ENCODE results near the gene HDAC6.

The HDAC6 gene

GRCh38 chrX:48802089-48802904 lies 430 bp downstream of the HDAC6 start:
- DNase-seq = peak; percentile 85
- Histone ChIP-seq H3K36me3 (no peaks in the 10 kb centered on the region), H3K27me3 (no peaks in the 10 kb centered on the region), H3K4me3 (ENCODE audit: low read depth, low read length) (peak overlapping the region; percentile 70), H3K4me1 (no peaks in the 10 kb centered on the region), H3K9me3 (no peaks in the 10 kb centered on the region)
- no peak for TF ChIP-seq CTCF (IDR thresholded peaks at IDR 0.05; ENCODE audit: low read depth, low read length)

DNA sequence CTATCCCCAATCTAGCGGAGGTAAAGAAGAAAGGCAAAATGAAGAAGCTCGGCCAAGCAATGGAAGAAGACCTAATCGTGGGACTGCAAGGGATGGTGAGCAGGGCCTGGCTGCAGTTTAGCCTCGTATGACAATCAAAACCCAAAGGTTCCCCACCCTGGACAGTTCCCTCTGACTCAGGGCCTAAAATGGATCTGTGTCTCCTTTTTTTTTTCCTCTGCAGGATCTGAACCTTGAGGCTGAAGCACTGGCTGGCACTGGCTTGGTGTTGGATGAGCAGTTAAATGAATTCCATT lies 986 bp downstream of the HDAC6 start:
- no peaks in the 10 kb centered on the region for H3K36me3 ChIP-seq
- peak overlapping the region; percentile 70 for H3K4me3 ChIP-seq (ENCODE audit: low read depth, low read length)

DNA sequence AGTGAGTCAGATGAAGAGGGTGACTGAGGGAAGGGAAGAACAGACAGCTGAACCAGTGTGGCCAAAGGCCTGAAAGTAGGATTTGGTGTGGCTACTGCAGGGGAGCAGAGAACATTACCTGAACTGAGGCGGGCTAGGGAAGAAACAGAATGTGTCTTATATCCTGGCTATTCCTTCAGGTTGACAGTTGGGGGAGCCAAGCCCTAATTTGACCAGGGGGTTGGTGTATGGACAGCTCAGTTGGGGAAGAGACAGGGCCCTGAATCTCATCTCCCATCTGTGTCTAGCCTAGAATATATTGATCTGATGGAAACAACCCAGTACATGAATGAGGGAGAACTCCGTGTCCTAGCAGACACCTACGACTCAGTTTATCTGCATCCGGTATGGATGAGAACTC lies 4.2 kb downstream of the HDAC6 start:
- TF ChIP-seq CTCF (IDR thresholded peaks at IDR 0.05; ENCODE audit: low read depth, low read length) = peak; percentile 26; the same call in 1 of the 2 replicates
- DNase-seq = no peak
- no peaks in the 10 kb centered on the region for H3K27me3 ChIP-seq

More for the DNA sequence above, 986 bp downstream of the HDAC6 start:
- TF ChIP-seq CTCF (IDR thresholded peaks at IDR 0.05; ENCODE audit: low read depth, low read length) = no peak
- H3K9me3 ChIP-seq = no peaks in the 10 kb centered on the region
- H3K27me3 ChIP-seq = no peaks in the 10 kb centered on the region
- no peaks in the 10 kb centered on the region for H3K4me1 ChIP-seq
- DNase-seq = no peak

GRCh38 chrX:48813644-48814043 lies 11.8 kb downstream of the HDAC6 start:
- no peak for TF ChIP-seq CTCF (IDR thresholded peaks at IDR 0.05; ENCODE audit: low read depth, low read length)
- H3K4me3 ChIP-seq (ENCODE audit: low read depth, low read length) = no peak overlapping the region
- no peaks in the 10 kb centered on the region for H3K36me3 ChIP-seq
- H3K4me1 ChIP-seq = no peaks in the 10 kb centered on the region
- DNase-seq = no peak
- no peaks in the 10 kb centered on the region for H3K9me3 ChIP-seq
- H3K27me3 ChIP-seq = no peaks in the 10 kb centered on the region

More for the DNA sequence above, 4.2 kb downstream of the HDAC6 start:
- H3K4me3 ChIP-seq (ENCODE audit: low read depth, low read length) = no peak overlapping the region
- no peaks in the 10 kb centered on the region for H3K4me1 ChIP-seq
- no peaks in the 10 kb centered on the region for H3K36me3 ChIP-seq
- no peaks in the 10 kb centered on the region for H3K9me3 ChIP-seq

DNA sequence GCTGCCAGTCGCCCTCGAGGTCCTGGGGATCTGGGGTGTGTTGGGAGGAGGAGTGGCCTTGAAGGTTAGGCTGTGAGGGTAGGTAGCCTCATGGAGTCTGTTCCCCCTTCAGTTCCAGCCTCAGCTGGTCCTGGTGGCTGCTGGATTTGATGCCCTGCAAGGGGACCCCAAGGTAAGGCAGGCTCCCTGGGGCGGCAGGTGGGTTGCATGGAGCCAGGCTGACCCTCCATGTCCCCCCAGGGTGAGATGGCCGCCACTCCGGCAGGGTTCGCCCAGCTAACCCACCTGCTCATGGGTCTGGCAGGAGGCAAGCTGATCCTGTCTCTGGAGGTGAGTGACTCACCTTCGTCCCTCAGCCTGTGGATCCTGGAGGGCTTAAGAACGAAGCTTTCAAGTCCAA lies 12.9 kb downstream of the HDAC6 start:
- H3K4me1 ChIP-seq = no peaks in the 10 kb centered on the region
- no peaks in the 10 kb centered on the region for H3K9me3 ChIP-seq
- no peaks in the 10 kb centered on the region for H3K36me3 ChIP-seq
- no peak for DNase-seq
- H3K27me3 ChIP-seq = no peaks in the 10 kb centered on the region
- TF ChIP-seq CTCF (IDR thresholded peaks at IDR 0.05; ENCODE audit: low read depth, low read length) = no peak
- H3K4me3 ChIP-seq (ENCODE audit: low read depth, low read length) = no peak overlapping the region

DNA sequence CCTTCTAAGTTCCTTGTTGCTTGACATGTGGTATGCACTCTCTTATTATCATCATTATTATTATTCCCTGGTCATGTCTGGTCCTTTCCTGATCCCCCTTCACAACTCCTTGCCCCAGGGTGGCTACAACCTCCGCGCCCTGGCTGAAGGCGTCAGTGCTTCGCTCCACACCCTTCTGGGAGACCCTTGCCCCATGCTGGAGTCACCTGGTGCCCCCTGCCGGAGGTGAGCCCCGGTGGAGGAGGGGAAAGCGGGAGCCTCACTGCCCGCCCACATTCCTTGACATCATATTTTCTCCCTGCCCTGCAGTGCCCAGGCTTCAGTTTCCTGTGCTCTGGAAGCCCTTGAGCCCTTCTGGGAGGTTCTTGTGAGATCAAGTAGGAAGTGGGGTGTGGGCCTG lies 13.4 kb downstream of the HDAC6 start:
- DNase-seq = no peak
- TF ChIP-seq CTCF (IDR thresholded peaks at IDR 0.05; ENCODE audit: low read depth, low read length) = no peak
- Histone ChIP-seq H3K4me1 (no peaks in the 10 kb centered on the region), H3K36me3 (no peaks in the 10 kb centered on the region), H3K4me3 (ENCODE audit: low read depth, low read length) (no peak overlapping the region), H3K27me3 (no peaks in the 10 kb centered on the region), H3K9me3 (no peaks in the 10 kb centered on the region)

Measured in BE2C (cell line).